GM18505 (cell line): ENCODE measurements around the gene DIABLO.
"Not testable (repeated sequence)": the region's sequence is repeated elsewhere in the genome, so short reads cannot be mapped to it uniquely, and the experiment has no call there.

Source experiments
- ATAC-seq: cut with Tn5 transposase; IDR thresholded peaks from one replicate; pipeline ENCODE4 v1.9.1; 2021; ENCODE audit not compliant: unreplicated experiment
- POLR2A ChIP-seq: IDR thresholded peaks from 4 replicates; pipeline ENCODE4 v1.6.1; 2011; ENCODE audit warnings: borderline replicate concordance; ENCODE audit not compliant: insufficient read depth, insufficient read length; ENCODE audit errors: extremely low read depth

The DIABLO gene

DNA sequence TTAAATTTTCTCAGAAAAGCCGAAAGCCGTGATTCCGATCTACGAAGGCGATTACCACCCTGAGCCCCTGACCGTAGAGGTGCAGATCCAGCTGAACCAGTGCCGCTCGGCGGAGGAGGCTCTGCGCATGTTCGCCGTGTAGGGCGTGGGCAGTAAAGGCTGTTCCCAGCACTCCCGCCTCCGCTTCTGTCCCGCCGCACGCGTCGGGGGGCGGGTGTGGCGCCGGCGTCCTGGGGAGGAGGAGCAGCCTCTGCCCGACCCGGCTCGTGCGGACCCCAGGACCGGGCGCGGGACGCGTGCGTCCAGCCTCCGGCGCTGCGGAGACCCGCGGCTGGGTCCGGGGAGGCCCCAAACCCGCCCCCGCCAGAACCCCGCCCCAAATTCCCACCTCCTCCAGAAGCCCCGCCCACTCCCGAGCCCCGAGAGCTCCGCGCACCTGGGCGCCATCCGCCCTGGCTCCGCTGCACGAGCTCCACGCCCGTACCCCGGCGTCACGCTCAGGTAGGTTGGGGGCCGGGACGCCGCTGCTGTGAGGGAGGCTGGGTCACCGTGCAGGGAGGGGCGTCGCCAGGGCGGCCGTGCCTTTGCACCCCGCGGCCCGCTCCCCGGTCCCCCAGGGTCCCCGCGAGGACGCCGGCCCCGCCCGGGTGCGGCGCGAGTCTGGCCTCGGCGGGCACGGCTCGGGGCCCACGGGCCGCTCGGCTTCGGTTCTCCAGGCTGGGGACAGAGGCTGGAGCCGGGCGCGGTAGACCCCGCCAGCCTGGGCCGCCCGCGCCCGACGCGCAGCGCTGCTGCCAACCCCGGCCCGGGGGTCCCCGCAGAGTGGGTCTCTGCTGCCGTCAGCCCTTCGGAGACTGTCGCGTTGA lies 22.3 kb downstream of the DIABLO start, which contains the start of gene B3GNT4:
B3GNT4 (plus strand) TSS at position 409 of the 866 bp plus-strand sequence. CDS start 910 bp downstream, outside the sequence.
- no peak for TF ChIP-seq POLR2A
- no peak for ATAC-seq

DNA sequence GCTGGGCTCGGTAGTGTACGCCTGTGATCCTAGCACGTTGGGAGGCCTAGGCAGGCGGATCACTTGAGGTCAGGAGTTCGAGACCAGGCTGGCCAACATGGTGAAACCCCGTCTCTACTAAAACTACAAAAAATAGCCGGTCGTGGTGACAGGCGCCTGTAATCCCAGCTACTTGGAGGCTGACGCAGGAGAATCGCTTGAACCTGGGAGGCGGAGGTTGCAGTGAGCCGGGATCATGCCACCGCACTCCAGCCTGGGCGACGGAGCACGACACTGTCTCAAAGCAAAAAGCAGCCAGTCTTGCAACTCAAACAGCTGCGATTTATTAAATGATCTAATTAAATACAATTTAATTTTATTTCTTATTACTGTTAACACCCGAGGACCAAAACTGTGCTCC lies 23.0 kb downstream of the DIABLO start:
- ATAC-seq: not testable (repeated sequence)

DNA sequence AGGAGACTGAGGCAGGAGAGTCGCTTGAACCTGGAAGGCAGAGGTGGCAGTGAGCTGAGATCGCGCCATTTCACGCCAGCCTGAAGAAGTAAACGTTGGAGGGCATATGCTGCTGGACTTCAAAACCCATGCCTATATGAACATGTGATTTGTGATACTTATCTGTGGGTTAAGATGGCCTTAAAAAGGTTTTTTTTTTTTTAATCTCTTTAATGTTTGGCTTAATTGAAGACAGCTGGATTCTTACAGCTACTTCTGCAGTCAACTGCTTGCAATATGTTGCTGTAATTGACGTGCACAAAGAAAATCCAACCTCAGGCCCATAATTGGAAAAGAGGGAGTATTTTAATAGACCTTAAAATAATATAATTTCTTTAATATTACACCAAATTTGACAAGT lies 23.8 kb downstream of the DIABLO start:
- TF ChIP-seq POLR2A: no peak
- no peak for ATAC-seq

DNA sequence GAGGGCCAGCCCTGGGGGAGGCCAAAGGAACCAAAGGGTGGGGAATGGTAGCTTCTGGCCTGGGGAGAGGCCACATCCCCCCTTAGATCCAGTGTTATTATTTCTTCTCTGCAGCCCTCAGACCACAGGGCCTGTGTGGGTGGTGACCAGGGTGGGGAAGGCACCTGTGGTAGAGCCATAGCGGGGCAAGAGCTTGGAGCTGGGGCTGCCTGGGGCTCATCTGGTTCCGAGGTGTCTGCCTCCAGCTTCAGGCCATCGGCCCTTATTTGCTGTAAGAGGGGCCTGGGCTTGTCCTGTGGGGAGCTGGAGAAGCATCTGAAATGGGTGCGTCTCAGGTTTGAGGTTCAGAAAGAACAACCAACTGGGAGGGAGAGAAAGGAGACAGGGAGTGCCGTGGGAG lies 24.5 kb downstream of the DIABLO start:
- no peak for ATAC-seq

DNA sequence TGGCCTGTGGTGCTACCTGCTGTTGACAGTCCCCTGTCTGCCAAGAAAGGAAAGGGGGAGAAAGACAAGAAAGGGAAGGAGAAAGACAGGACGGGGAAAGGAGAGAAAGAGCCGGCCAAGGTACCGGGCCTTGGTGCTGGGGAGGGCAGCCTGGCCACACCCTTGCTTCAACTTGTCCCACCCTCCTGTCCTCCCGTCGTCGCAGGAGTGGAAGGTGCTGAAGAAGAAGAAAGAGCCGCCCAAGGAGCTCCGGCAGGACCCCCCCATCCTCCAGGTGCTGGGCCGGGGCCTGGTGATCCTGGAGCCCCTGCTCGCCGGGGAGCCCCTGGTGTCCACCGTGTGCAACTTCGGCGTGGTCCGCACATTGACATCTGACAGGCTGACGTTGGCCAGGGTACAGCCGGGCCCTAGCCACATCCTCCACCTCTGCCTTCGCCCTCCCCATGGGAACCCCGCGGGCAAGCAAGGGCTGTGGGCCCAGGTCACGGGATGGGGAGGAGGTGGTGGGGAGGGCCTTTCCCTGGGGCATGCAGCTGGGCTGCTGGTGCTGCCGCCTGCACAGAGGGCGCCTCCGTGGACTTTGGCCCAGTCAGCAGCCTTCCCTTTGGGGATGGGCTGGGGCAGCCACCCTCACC lies 25.2 kb downstream of the DIABLO start:
- no peak for TF ChIP-seq POLR2A
- no peak for ATAC-seq

More for the DNA sequence above, 24.5 kb downstream of the DIABLO start:
- no peak for TF ChIP-seq POLR2A

DNA sequence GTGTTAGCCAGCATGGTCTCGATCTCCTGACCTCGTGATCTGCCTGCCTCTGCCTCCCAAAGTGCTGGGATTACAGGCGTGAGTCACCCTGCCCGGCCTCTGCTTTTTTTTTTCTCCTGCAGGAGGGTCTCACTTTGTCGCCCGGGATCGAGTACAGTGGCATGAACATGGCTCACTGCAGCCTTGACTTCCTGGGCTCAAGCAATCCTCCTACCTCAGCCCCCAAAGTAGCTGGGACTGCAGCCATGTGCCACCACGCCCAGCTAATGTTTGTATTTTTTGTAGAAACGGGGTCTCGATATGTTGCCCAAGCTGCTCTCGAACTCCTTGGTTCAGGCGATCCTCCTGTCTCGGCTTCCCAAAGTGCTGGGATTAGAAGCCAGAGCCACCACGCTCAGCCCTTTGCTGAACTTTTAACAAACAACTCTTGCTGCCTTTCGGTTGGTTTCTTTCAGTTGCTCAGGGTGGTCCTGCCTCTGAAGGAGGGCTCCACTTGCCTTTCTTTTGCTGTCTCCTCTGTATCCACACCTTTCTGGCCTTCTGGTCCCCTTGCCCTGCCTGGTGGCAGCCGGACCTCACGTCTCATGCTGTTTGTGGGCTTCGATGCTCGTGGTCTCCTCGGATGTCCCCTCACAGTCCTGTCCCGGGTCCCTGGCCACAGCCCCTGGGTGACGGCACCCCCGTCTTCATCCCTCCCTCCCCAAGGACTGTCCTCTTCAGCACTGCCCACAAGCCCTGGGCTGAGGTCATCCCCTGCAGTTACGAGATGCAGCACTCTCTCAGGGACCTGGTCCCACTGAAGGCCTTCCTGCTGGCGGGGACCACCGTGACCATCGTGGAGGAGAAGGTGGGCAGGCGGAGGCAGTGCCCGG lies 26.1 kb downstream of the DIABLO start:
- ATAC-seq: no peak
- TF ChIP-seq POLR2A: no peak

DNA sequence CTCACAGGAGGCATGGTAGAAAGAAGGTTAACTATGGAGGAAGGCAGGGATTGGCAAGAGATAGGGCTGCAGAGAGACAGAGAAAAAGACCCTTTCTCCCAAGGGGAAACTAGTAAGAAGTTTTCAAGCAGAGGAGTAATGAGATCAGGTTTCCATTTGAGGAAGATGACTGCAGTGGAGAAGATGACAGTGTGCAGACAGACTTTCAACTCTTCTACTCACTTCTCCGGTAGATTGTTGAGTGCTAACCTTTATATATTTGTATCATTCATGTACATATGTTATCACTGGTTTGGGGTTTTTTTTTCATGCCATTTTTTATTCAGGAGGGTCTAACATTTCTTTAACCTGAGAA lies 28.3 kb downstream of the DIABLO start:
- no peak for TF ChIP-seq POLR2A
- no peak for ATAC-seq

DNA sequence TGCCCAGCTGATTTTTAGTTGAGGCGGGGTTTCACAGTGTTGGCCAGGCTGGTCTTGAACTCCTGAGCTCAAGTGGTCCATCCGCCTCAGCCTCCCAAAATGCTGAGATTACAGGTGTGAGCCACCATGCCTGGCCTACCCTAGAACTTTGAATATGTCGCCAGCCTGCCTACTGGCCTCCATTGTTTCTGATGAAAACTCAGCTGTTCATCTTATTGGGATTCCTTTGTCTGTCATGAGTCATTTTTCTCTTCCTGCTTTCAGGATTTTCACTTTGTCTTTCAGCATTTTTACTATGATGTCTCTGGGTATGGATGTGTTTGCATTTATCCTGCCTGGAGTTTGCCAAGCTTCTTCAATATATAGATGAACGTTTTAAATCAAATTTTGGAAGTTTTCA lies 30.4 kb downstream of the DIABLO start:
- no peak for ATAC-seq
- TF ChIP-seq POLR2A: no peak

DNA sequence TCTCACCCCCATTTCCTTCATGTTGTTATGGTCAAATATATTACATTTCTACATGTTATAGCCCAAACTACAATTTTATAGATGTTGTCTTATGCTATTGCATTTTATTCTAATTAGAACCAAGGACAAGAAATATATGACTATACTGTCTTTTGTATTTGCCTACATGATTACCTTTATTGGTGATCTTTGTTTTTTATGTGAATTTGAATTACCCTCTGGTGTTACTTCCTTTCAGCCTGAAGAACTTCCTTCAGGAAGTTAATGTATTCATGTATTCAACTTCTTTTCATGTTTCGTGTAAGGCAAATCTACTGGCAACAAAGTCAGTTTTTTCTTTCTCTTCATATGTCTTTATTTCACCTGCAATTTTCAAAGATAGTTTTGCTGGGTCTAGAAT lies 31.0 kb downstream of the DIABLO start:
- ATAC-seq: no peak
- no peak for TF ChIP-seq POLR2A

DNA sequence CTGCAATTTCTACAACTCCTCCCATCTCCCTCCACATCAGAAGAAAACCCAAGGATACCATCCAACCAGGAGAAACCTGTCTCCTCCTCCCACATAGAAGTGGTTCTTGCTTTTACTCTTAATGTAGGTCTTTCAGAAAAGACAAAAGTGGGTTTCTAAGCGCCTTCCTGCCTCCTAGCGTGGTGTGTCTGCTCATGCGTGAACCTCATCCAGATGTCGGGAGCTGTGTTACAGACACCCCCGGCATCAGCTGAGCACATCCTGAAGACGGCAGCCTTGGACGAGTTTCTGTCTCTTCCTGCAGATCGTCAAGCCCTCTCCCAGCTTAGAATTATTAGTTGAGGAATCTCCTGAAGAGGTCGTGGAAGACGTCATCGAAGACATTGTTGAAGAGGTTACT lies 33.4 kb downstream of the DIABLO start:
- no peak for TF ChIP-seq POLR2A
- ATAC-seq: no peak

DNA sequence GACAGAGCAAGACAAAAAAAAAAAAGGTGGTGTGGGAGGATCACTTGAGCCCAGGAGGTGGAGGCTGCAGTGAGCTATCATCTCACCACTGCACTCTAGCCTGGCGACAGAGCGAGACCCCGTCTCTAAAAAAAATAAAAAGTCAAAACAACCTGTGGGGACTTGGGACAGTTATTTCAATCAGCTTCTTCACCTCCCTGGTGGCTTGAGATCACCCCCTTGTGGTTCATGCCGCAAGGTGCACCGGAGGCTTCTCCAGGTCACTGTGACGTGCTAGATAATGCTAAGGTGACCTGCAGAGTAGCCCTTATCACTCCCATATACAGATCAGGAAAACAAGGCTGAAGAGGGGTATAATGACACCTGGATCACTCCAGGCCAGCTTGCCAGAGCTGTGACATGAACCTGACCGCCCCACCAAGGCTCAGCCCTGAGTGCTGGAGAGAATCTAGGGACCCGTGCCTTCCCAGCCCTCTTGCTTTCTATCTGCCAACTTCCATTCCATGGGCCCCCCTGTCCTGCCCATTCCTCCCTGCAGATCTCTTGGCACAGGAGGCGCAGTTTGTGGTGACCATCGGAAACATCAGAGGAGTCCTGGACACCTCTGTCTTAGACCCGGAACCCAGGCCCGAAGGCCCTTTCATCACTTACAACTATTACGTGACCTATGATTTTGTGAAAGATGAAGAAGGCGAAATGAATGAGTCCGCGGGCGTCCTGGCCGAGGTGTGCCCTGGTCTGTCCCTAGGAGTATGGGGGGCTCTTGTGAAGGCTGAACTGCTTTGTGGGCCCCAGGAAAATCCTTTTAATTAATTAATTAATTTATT lies 34.8 kb downstream of the DIABLO start:
- ATAC-seq: no peak
- no peak for TF ChIP-seq POLR2A

DNA sequence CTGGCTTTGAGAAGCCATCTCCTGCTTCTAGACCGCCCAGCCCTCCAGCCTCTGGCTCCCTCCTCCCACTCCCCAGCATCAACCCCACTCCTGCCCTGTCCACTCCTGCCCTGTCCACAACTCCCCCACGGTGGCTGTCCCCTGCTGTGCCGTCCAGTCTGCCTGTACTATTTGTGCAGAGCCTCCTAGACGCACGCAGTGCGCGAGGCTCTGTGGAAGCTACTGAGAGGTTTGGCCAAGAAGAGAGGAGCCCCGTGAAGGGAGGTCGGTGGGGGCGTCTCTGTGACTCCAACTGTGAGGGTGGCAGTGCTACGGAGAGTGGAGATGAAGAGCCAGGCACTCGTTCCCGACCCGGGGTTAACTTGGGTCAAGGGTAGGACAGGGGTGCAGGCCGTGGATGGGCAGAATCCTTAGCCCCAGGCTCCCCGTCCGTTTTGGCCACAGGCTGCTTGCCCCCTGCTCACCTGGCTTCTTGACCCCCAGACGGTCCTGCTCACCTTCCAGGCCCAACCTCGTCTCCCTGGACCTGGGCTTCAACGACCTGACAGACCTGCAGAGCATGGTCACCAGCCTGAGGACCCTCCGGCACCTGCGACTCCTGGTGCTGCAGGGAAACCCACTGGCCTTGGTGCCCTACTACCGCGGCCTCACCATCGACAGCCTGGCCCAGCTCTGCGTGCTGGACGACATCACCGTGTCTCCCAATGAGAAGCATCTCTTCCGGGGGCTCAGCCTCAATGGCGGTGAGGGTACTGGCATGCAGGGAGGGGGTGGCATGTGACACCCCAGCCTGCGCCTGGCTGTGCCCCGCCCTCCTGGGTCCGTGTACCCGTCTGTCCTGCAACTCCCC lies 36.0 kb downstream of the DIABLO start:
- ATAC-seq: no peak
- no peak for TF ChIP-seq POLR2A
